ENCODE measurements around the gene CCDC69. TPM values are rescaled to one million over a fixed set of nuclear protein-coding genes. Genes with fewer than 3 reads are reported as not detected.
A peak's percentile ranks its signal among the peaks of the same experiment; 100 is the strongest.

The CCDC69 gene
- total RNA-seq, 1 donor from 2014 or later = 109 TPM

DNA sequence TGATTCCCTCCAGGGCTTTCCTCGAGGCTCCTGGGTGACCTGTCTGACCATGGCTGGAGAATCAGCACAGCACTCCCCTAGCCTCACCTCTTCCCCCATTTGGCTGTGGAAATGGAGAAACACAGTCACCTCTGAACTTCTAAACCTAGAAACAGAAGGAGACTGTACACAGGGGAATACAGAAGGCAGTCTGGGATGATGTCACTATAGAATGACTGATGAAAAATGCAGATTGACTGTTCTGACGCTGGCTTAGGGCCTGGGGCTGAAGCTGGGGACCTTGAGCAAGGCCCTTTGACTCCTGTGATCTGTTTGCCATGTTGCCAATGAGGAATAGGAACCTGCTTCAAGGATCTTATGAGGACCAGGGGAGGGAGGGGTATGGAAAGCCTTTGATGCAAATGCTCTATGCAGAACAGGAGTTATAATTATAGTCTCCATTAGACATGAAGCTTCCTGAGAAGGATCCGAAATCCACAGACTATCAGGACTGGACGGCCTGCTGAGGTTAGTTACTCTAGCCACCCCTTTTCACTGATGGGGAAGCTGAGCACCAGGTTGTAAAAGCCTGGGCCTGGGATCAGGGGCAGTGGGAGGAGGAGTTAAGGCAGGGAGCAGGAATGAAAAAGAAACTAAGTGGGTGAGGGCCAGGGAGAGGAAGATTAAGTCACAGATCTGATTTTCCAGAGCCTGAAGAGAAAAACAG is 41.9 kb downstream of the CCDC69 start:
- H3K4me1 Mint-ChIP-seq = peaks cover 53% of the 10 kb centered on the region

DNA sequence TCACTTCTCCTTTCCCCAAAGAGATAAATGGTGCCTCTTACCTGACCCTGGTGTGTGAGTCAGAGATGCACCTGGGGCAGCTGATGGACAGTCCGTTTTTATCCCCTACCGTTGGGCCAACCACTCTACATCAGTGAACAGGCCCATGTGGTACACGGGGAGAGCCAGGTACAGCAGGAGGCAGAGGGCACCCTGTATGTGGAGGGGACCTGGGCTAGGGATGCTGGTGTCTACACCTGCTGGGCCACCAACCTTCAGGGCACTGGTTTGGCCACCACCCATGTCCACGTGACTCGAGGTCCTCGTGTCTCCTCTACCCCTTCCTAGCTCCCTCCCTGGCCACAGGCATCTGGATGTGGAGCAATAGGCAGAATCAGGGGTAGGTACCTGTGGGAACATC is 43.6 kb downstream of the CCDC69 start:
- ATAC-seq (ENCODE audit: low read depth) (no peak), DNase-seq (no peak)
- Mint-ChIP-seq H3K4me1 (peaks cover 47% of the 10 kb centered on the region), H3K27me3 (no peaks in the 10 kb centered on the region), H3K27ac (peak overlapping the region; percentile 27), H3K36me3 (ENCODE audit: low read depth) (peaks cover 57% of the 10 kb centered on the region), H3K9me3 (no peaks in the 10 kb centered on the region), H3K4me3 (no peak overlapping the region)
- TF ChIP-seq, protein P1, sequence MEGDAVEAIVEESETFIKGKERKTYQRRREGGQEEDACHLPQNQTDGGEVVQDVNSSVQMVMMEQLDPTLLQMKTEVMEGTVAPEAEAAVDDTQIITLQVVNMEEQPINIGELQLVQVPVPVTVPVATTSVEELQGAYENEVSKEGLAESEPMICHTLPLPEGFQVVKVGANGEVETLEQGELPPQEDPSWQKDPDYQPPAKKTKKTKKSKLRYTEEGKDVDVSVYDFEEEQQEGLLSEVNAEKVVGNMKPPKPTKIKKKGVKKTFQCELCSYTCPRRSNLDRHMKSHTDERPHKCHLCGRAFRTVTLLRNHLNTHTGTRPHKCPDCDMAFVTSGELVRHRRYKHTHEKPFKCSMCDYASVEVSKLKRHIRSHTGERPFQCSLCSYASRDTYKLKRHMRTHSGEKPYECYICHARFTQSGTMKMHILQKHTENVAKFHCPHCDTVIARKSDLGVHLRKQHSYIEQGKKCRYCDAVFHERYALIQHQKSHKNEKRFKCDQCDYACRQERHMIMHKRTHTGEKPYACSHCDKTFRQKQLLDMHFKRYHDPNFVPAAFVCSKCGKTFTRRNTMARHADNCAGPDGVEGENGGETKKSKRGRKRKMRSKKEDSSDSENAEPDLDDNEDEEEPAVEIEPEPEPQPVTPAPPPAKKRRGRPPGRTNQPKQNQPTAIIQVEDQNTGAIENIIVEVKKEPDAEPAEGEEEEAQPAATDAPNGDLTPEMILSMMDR (IDR thresholded peaks at IDR 0.05) = no peak
- POLR2A ChIA-PET = no interaction called here
- intact Hi-C loops (cut with micrococcal nuclease) = no loop called here
- CTCF ChIA-PET = interaction anchor here (1.4 to 3.9 kb wide), 2 partner anchors 15 to 136 kb away, joined by 4 to 18 read pairs; no protein-coding TSS in a partner anchor

More for the DNA sequence above, 41.9 kb downstream of the CCDC69 start:
- Mint-ChIP-seq H3K27ac (peak overlapping the region; percentile 67), H3K36me3 (ENCODE audit: low read depth) (peaks cover 72% of the 10 kb centered on the region), H3K27me3 (no peaks in the 10 kb centered on the region), H3K4me3 (no peak overlapping the region), H3K9me3 (no peaks in the 10 kb centered on the region)
- CTCF ChIA-PET = interaction anchor here (1.1 to 1.5 kb wide), 3 partner anchors 17 to 130 kb away, joined by 3 to 6 read pairs (median 4); no protein-coding TSS in a partner anchor
- no peak for DNase-seq
- TF ChIP-seq, protein P1 (IDR thresholded peaks at IDR 0.05) = no peak
- POLR2A ChIA-PET = interaction anchor here (0.7 to 2.1 kb wide), 8 partner anchors 10 to 56 kb away, joined by 3 to 5 read pairs (median 4); partner anchors contain the start of gene CCDC69
- ATAC-seq (ENCODE audit: low read depth) = peak; percentile 57
- intact Hi-C loops (cut with micrococcal nuclease) = no loop called here

DNA sequence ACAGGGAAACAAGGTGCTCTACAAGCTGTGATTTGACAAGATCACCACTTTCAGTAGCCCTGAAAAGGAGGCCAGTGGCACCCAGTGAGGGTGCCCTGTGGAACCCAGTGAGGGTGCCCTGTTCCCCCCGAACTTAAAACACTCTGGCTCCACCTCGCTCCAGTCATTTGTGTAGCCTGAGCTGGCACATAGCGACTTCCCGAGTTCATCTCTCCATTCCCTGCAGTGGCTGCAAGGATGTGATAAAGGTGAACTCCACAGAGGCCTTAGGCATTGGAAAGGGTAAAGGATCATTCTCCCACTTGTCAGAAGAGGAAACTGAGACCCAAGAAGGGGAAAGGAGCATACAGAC is 44.4 kb downstream of the CCDC69 start:
- no peak overlapping the region for H3K4me3 Mint-ChIP-seq
- CTCF ChIA-PET = interaction anchor here (1.1 to 3.9 kb wide), 3 partner anchors 14 to 137 kb away, joined by 3 to 18 read pairs (median 4); no protein-coding TSS in a partner anchor
- POLR2A ChIA-PET = interaction anchor here (0.9 to 1.4 kb wide), 2 partner anchors 34 to 36 kb away, joined by 3 read pairs; no protein-coding TSS in a partner anchor
- peaks cover 49% of the 10 kb centered on the region for H3K4me1 Mint-ChIP-seq
- no peak for DNase-seq
- no peak for ATAC-seq (ENCODE audit: low read depth)
- peak overlapping the region; percentile 63 for H3K27ac Mint-ChIP-seq
- intact Hi-C loops (cut with micrococcal nuclease) = loop anchor here (2.0 kb wide), 1 partner anchor 17 kb away; no protein-coding TSS in a partner anchor
- TF ChIP-seq, protein P1 (IDR thresholded peaks at IDR 0.05) = no peak
- H3K36me3 Mint-ChIP-seq (ENCODE audit: low read depth) = peaks cover 58% of the 10 kb centered on the region
- H3K27me3 Mint-ChIP-seq = no peaks in the 10 kb centered on the region
- no peaks in the 10 kb centered on the region for H3K9me3 Mint-ChIP-seq

DNA sequence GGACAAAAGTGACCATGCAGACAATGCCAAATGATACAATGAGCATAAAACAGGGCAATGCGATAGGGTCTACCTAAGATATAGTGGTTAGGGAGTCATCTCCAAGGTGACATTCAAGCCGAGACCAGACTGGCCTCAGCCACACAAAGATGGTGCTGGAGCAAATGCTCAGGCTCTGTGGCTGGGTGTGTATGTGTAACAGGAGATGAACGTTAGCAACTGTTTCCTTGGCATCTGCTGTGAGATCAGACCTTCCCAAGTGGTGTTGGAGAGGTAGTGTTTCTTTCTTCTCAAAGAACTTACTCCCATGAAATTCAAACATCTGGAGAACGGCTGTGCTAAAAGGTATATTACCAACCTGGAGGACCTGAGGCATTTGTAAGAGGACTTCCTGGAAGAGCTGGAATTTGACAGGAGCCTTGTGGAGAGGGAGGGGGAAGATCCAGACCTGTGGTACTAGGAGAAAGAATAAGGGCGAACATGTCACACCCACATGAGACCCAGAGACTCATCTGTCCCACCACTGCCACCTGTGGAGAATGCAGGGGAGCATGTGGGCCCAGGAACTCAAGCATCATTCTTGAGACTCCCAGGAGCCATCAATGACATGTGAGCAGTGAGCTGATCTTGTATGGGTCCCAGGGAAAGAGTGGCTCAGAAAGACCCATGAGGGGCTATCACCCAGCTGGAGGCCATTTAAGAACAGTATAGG is 45.0 kb downstream of the CCDC69 start:
- TF ChIP-seq, protein P1 (IDR thresholded peaks at IDR 0.05) = no peak
- Mint-ChIP-seq H3K27ac (peak overlapping the region; percentile 63), H3K36me3 (ENCODE audit: low read depth) (peaks cover 53% of the 10 kb centered on the region), H3K9me3 (no peaks in the 10 kb centered on the region), H3K4me3 (no peak overlapping the region), H3K27me3 (no peaks in the 10 kb centered on the region), H3K4me1 (peaks cover 51% of the 10 kb centered on the region)
- no peak for ATAC-seq (ENCODE audit: low read depth)
- ChIA-PET POLR2A (interaction anchor here (0.9 to 1.4 kb wide), 2 partner anchors 35 to 36 kb away, joined by 3 read pairs; no protein-coding TSS in a partner anchor), CTCF (interaction anchor here (1.1 to 3.9 kb wide), 3 partner anchors 14 to 137 kb away, joined by 3 to 18 read pairs (median 4); no protein-coding TSS in a partner anchor)
- intact Hi-C loops (cut with micrococcal nuclease) = loop anchor here (2.0 kb wide), 1 partner anchor 18 kb away; no protein-coding TSS in a partner anchor
- DNase-seq = no peak

Data from activated B cell treated with CpG ODN at 0.5 μM for 24 hours (primary cell).